Fibroblast of lung (primary cell): Measurements from ENCODE around the gene EREG.

Experiments
- CTCF ChIP-seq, 2 donors: IDR thresholded peaks in 1 of 2; conservative IDR thresholded peaks in 1 of 2; 1 replicate in 1 of 2; 2 replicates in 1 of 2; pipeline ENCODE4 v1.5.1; 2011 to 2012; ENCODE audit warnings: low read length in 2 of 2, control low read depth in 1 of 2, inconsistent platforms in 1 of 2, low read depth in 1 of 2, mild to moderate bottlenecking in 1 of 2
- EZH2 ChIP-seq: IDR thresholded peaks from 2 replicates; pipeline ENCODE4 v1.5.1; 2012; ENCODE audit warnings: low read length, control low read depth, mild to moderate bottlenecking; ENCODE audit errors: missing control alignments

GRCh38 chr4:74331252-74331651, 33.7 kb upstream of the EREG start:
- TF ChIP-seq CTCF (conservative IDR thresholded peaks at IDR 0.05 in 1 of 2, IDR thresholded peaks at IDR 0.05 in 1 of 2; ENCODE audit: low read depth in 1 of 2, low read length in 2 of 2), result no peak
- TF ChIP-seq EZH2, result no peak
